Tibial nerve (tissue), 4 donors: ENCODE data around the gene RABGGTB. TPM values are rescaled to one million over a fixed set of nuclear protein-coding genes. Genes with fewer than 3 reads are reported as not detected.

Experiments
- DNase-seq, 2 donors: peaks; one replicate each; pipeline ENCODE4 v3.0.0-alpha.2; 2019; ENCODE audit warnings: low spot score in 2 of 2
- H3K27ac ChIP-seq, 4 donors: fragments of 200-600 bp; sonication (generic) in 3 of 4; one replicate each; pipeline ENCODE4 v1.5.1; 2017 to 2019; ENCODE audit warnings: mild to moderate bottlenecking in 1 of 4
- H3K27me3 ChIP-seq, 2 donors: fragments of 200-600 bp; sonication (generic) in 1 of 2; one replicate each; pipeline versions ENCODE4 v1.5.1 to v1.6.0; 2017 to 2019
- H3K36me3 ChIP-seq, 3 donors: fragments of 200-600 bp; sonication (generic); one replicate each; pipeline ENCODE4 v1.5.1; 2018 to 2019
- H3K4me1 ChIP-seq, 4 donors: fragments of 200-600 bp; sonication (generic) in 3 of 4; one replicate each; pipeline ENCODE4 v1.5.1; 2017 to 2019
- H3K4me3 ChIP-seq, 4 donors: fragments of 200-600 bp; sonication (generic) in 3 of 4; one replicate each; pipeline ENCODE4 v1.5.1; 2017 to 2019; ENCODE audit warnings: mild to moderate bottlenecking in 1 of 4, moderate library complexity in 1 of 4
- H3K9me3 ChIP-seq, 4 donors: fragments of 200-600 bp; sonication (generic) in 3 of 4; one replicate each; pipeline ENCODE4 v1.5.1; 2017 to 2019
- EP300 ChIP-seq, 2 donors: sonication (generic); formaldehyde crosslinking; IDR thresholded peaks; one replicate each; pipeline ENCODE4 v1.6.1; 2017; ENCODE audit warnings: antibody characterized with exemption in 2 of 2, mild to moderate bottlenecking in 1 of 2
- POLR2A ChIP-seq, 2 donors: fragments of 450-650 bp; IDR thresholded peaks; one replicate each; pipeline ENCODE4 v1.6.1; 2017; ENCODE audit warnings: antibody characterized with exemption in 2 of 2, mild to moderate bottlenecking in 2 of 2, moderate library complexity in 2 of 2
- WGBS, 2 donors: methylation state at CpG; one replicate each; pipeline ENCODE4 v1.1.5; 2018; 5-methylcytosine and 5-hydroxymethylcytosine counted together
- total RNA-seq, 4 donors: library from RNA; depleted of rRNA; stranded (reverse); fragments of >200 nt; gene quantifications; one replicate each; pipeline ENCODE4 v1.1.0, GENCODE V29; 2016
- TF ChIP-seq, protein P1 (sequence below), 5 experiments: fragments of 200-600 bp in 3 of 5; fragments of 450-650 bp in 2 of 5; sonication (generic) in 3 of 5; IDR thresholded peaks; one replicate each; pipeline ENCODE4 v1.5.1; 2016 to 2019; ENCODE audit warnings: antibody characterized with exemption in 5 of 5, mild to moderate bottlenecking in 3 of 5, moderate library complexity in 2 of 5

Gene RABGGTB
- total RNA-seq, 4 donors from 2014 or later: 42.2 to 56.3 (median 50.9) TPM

DNA sequence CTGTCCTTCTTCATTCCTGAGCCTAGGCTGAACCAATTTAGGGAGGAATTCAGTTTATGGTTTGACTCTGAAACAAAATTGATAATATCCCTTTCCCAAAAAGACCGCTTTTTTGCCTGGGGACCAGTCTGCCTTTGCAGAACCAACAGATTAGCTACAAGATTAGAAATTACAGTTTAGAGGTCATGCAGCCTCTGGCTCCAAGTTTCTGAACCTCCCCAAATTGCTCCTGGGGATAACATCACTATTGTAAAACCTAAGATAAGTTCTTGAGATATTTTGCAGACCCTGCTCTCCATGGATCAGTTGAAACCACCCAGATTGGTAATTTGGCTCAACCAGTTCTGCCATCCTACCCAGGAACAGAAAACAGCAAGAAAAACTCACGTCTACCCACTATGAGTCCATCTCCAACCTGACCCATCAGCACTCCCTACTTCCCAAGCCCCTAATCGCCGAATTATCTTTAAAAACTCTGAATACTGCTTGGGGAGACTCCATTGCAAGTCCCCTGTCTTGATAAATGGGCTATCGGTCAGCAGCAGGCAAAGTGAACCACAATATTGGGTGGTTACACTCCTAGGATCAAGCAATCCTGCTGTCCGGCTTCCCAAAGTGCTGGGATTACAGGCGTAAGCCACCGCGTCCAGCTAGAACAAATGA, 605 bp upstream of the RABGGTB start:
- Histone ChIP-seq H3K27ac (peak overlapping the region; percentile 46 to 93 (median 84)), H3K4me1 (peaks cover 0 to 44% (median 23%) of the 10 kb centered on the region in 4 donors), H3K9me3 (no peaks in the 10 kb centered on the region), H3K4me3 (peak overlapping the region; percentile 50 to 77 (median 67)), H3K27me3 (no peaks in the 10 kb centered on the region), H3K36me3 (peaks cover 0 to 6% (median 0%) of the 10 kb centered on the region in 3 donors)
- no peak for DNase-seq
- WGBS, 2 donors: 9 to 12% methylated on average over 9 of the region's 9 CpGs
- TF ChIP-seq EP300 (IDR thresholded peaks at IDR 0.05): no peak

DNA sequence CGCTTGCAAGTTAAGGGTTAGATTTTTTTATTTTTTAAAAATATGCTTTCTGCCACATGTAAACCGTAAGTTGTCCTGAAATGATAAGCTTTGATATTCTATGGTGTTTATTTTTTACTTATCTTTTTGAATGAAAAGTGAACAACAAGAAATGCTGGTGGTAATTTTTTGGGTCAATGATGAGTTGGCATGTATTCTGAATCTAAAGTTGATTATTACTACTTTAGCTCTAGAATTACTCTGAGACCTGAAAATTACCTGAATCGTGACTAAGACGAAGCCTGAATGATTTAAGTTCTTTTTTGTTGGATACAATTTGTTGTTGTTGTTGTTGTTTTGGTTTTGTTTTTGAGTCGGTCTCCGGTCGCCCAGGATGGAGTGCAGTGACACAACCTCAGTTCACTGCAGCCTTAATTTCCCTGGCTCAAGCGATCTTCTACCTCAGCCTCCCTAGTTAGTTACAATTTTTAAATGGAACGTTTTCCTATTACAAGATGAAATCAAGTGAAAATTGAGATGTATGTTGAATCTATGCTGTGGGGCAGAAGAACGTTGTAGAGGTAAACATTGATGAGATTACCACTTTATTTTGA, 941 bp downstream of the RABGGTB start:
- peaks cover 0 to 22% (median 5%) of the 10 kb centered on the region in 3 donors for H3K36me3 ChIP-seq
- H3K27ac ChIP-seq: peak overlapping the region in 3 of 4 donors; percentile 80 to 93 (median 87)
- peaks cover 0 to 51% (median 23%) of the 10 kb centered on the region in 4 donors for H3K4me1 ChIP-seq

DNA sequence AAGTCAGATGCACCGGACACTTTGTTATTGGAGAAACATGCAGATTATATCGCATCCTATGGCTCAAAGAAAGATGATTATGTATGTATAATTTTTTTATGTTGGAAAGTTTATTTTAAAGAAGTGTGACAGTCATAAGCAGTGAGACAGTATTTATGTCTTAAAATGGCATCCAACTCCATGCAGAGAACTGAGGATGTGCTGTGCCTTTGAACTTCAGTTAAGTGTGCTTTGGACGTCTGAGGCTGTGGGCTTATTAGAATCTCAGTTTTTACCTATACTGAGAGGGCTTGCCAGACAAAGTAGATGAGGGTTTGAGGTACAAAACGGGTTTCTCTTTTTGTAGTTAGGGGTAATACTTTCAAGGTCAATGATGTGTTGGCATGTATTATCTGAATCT, 1.5 kb downstream of the RABGGTB start:
- DNase-seq: no peak
- peaks cover 0 to 51% (median 23%) of the 10 kb centered on the region in 4 donors for H3K4me1 ChIP-seq
- H3K36me3 ChIP-seq: peaks cover 0 to 27% (median 10%) of the 10 kb centered on the region in 3 donors
- no peaks in the 10 kb centered on the region for H3K9me3 ChIP-seq
- H3K27me3 ChIP-seq: no peaks in the 10 kb centered on the region
- TF ChIP-seq, protein P1, sequence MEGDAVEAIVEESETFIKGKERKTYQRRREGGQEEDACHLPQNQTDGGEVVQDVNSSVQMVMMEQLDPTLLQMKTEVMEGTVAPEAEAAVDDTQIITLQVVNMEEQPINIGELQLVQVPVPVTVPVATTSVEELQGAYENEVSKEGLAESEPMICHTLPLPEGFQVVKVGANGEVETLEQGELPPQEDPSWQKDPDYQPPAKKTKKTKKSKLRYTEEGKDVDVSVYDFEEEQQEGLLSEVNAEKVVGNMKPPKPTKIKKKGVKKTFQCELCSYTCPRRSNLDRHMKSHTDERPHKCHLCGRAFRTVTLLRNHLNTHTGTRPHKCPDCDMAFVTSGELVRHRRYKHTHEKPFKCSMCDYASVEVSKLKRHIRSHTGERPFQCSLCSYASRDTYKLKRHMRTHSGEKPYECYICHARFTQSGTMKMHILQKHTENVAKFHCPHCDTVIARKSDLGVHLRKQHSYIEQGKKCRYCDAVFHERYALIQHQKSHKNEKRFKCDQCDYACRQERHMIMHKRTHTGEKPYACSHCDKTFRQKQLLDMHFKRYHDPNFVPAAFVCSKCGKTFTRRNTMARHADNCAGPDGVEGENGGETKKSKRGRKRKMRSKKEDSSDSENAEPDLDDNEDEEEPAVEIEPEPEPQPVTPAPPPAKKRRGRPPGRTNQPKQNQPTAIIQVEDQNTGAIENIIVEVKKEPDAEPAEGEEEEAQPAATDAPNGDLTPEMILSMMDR (IDR thresholded peaks at IDR 0.05): no peak
- TF ChIP-seq POLR2A (IDR thresholded peaks at IDR 0.05) (no peak), EP300 (IDR thresholded peaks at IDR 0.05) (no peak)
- H3K4me3 ChIP-seq: peak overlapping the region; percentile 50 to 77 (median 67)
- WGBS, 2 donors: 18 to 22% methylated on average over 4 of the region's 4 CpGs
- H3K27ac ChIP-seq: peak overlapping the region in 3 of 4 donors; percentile 80 to 93 (median 87)

More for the DNA sequence above, 941 bp downstream of the RABGGTB start:
- Histone ChIP-seq H3K4me3 (peak overlapping the region; percentile 50 to 77 (median 67)), H3K9me3 (no peaks in the 10 kb centered on the region), H3K27me3 (no peaks in the 10 kb centered on the region)
- TF ChIP-seq, protein P1 (IDR thresholded peaks at IDR 0.05): no peak
- no peak for DNase-seq
- WGBS, 2 donors: 3 to 5% methylated on average over 10 of the region's 10 CpGs

DNA sequence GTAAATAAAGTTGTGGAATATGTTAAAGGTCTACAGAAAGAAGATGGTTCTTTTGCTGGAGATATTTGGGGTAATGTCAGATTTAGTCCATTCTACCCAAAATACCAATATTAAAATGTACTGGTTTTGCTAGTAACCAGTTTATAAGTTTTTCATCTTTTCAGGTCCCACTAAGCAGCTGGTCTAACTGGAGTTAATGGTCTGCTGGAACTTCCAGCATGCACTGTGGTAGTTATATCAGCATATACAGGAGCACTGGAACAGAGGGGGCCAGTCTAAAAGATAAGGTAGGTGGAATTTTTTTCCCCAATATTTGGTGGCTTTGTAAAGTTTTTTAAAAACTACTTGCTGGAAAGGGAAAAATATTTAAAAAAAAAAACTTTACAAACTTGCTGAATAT, 3.9 kb downstream of the RABGGTB start:
- Histone ChIP-seq H3K27ac (no peak overlapping the region), H3K4me1 (peaks cover 0 to 49% (median 23%) of the 10 kb centered on the region in 4 donors), H3K9me3 (no peaks in the 10 kb centered on the region), H3K27me3 (no peaks in the 10 kb centered on the region), H3K36me3 (peaks cover 0 to 52% (median 26%) of the 10 kb centered on the region in 3 donors), H3K4me3 (no peak overlapping the region)
- TF ChIP-seq EP300 (IDR thresholded peaks at IDR 0.05): no peak
- TF ChIP-seq, protein P1 (IDR thresholded peaks at IDR 0.05): no peak
- no peak for DNase-seq

DNA sequence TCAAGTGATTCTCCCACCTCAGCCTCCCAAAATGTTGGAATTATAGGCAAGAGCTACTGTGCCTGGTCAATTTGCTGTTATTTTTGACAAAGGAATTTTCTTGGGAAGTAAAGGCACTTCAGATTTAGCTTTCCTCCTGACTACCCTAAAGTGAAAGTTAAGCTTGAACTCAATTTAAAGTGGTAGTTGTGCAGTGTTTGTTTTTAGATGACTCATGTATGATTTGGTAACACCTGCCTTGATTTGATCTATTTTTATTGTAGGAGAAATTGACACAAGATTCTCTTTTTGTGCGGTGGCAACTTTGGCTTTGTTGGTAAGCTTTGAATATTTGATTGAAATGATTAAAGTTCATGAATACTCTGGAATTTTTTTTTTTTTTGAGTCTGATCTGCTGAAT, 5.0 kb downstream of the RABGGTB start:
- Histone ChIP-seq H3K27me3 (no peaks in the 10 kb centered on the region), H3K4me1 (peaks cover 0 to 42% (median 23%) of the 10 kb centered on the region in 4 donors), H3K36me3 (peaks cover 0 to 62% (median 31%) of the 10 kb centered on the region in 3 donors), H3K4me3 (no peak overlapping the region), H3K9me3 (no peaks in the 10 kb centered on the region), H3K27ac (peak overlapping the region in 1 of 4 donors; percentile 2)
- TF ChIP-seq, protein P1 (IDR thresholded peaks at IDR 0.05): no peak
- TF ChIP-seq POLR2A (IDR thresholded peaks at IDR 0.05): no peak
- no peak for TF ChIP-seq EP300 (IDR thresholded peaks at IDR 0.05)
- 85 to 94% methylated on average over 1 of the region's 1 CpG for WGBS, 2 donors
- DNase-seq: no peak
